SK-MEL-5 (cell line): ENCODE measurements around the gene ISLR. TPM values are rescaled to one million over a fixed set of nuclear protein-coding genes. Genes with fewer than 3 reads are reported as not detected.

Experiments
- DNase-seq: peaks from one replicate; pipeline ENCODE4 v3.0.0-alpha.2; 2016; ENCODE audit warnings: low read depth, low spot score
- in situ Hi-C: cut with HindIII; loops from 2 replicates; pipeline ENCODE4 v1.10.0; 2016; ENCODE audit warnings: low sequenced_read_pairs, high pct_unique_total_duplicates, low pct_unique_long_range_greater_than_20kb
- small RNA-seq, 2 experiments: library from RNA; depleted of rRNA; stranded (forward); fragments of <200 nt; gene quantifications; one replicate each; pipeline ENCODE3, GENCODE V24; 2014
- total RNA-seq: library from RNA; depleted of rRNA; stranded (reverse); fragments of >200 nt; shearing (Covaris generic); gene quantifications from 2 replicates; pipeline ENCODE4 v1.2.3, GENCODE V29; 2014; rRNA removed

ISLR gene
- total RNA-seq, 1 experiment from 2014 or later: not detected

GRCh38 chr15:74216949-74217348 lies 43.4 kb downstream of the ISLR start:
- in situ Hi-C loops: no loop called here
- DNase-seq: no peak

DNA sequence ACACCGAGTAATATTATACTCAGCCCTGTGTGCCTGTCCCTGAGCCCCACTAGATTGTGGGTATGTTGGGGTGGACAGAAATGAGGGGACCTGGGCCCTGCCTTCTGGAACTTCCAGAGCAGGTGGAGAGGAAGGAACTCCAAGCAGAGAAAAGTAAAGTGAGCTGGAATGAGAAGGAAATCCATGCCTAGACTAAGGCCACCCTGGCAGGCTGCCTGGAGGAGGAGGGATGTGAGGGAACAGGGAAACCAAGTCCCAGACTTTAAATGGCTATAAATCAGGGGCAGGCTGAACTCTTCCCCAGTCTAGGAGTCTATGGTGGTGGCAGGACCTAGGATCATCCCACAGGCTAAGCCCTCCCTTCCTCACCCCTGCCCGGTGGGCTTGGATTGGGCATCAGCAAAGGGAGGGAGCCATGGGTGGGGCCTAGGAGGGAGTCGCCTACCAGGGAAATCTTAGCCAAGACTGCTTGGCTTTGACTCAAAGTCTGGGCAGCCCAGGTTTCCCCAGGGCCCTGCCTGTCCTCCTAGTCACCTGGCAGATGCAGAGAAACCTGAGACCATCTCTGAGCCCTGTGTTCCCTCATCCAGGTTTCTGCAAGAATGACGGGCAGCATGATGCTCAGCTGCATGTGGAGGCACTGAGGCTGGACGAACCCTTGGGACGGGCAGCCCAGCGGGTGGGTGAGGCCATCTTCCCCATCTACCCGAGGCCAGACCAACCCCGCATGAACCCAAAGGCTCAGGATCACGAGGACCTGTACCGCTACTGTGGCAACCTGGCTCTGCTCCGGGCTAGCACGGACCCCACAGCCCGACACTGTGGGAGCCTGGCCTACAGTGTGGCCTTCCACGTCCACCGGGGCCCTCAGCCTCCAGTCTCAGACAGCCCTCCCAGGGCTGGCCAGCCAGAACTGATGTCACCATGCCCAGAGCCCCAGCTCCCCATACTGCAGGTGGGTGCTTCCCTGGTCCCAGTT lies 44.7 kb downstream of the ISLR start:
- in situ Hi-C loops: no loop called here
- DNase-seq: no peak

DNA sequence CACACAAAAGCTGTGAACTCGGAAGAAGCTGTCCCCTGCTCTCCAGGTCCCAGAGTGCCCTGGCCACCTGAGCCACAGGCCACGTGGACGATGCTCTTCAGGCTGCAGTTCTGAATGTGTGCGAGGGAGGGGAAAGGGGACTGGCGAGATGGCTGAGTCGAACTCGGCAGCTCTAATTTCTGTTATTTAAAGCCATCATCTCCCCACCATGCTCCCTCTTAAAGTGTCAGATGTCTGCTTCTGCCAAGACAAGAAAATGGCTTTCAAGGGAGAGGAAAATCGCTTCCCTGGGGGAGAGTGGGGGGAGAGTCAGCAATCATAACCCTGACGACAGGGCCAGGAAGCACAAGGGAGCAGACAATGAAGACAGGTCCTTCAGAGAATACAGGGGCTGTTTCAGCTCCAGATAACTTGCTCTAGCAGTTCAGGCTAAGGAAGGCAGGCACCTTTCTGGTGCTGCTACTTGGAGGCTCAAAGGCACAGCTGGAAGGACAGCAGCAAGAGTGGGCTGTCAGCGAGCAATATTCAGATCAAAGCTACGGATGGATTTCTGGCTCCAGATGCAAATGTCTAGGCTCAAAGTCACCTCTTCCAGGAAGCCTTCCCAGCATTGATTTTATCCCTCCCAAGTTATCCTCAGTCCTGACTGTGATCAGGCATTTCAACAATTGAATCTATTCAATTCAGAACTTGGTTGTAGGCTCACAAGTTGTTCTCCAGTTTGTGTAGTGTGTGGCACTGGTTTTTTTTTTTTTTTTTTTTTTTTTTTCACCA lies 47.2 kb downstream of the ISLR start:
- DNase-seq: no peak
- in situ Hi-C loops: no loop called here

- no peak for DNase-seq
- in situ Hi-C loops: no loop called here
Measured at GRCh38 chr15:74221399-74222239, 48.1 kb downstream of the ISLR start.

GRCh38 chr15:74222240-74223119 lies 49.0 kb downstream of the ISLR start:
- in situ Hi-C loops: no loop called here
- DNase-seq: no peak

- in situ Hi-C loops: no loop called here
- no peak for DNase-seq
Measured at GRCh38 chr15:74225928-74226327, 52.4 kb downstream of the ISLR start.

Small RNA genes within 50 kb of the gene (small RNA-seq; reads per million reads assigned to genes)
- 0 reads per million in 2 experiments for gene RF00017

Other genes starting within 250 kb of the ISLR start
- 0.32 TPM in 1 of 2 replicates, not detected in the other for gene LOXL1, start 247.2 kb upstream of the ISLR start, total RNA-seq
- gene STOML1, start 181.4 kb upstream of the ISLR start, total RNA-seq: 7.8 and 8.0 TPM in 2 replicates
- gene PML, start 179.0 kb upstream of the ISLR start, total RNA-seq: 8.7 and 9.3 TPM in 2 replicates
- not detected in 2 replicates for gene GOLGA6A, start 91.2 kb upstream of the ISLR start, total RNA-seq
- gene ISLR2, start 43.1 kb upstream of the ISLR start, total RNA-seq: not detected in 2 replicates
- not detected in 2 replicates for gene STRA6, start 29.1 kb downstream of the ISLR start, total RNA-seq
- not detected in 2 replicates for gene CCDC33, start 62.6 kb downstream of the ISLR start, total RNA-seq
- gene CYP11A1, start 193.9 kb downstream of the ISLR start, total RNA-seq: not detected in 2 replicates